ENCODE results near the gene TOP1.

GRCh38 chr20:41141153-41141815, 112.7 kb downstream of the TOP1 start:
- TF ChIP-seq YY1 (IDR thresholded peaks at IDR 0.05; ENCODE audit: insufficient read depth, insufficient read length) (no peak), SUZ12 (IDR thresholded peaks at IDR 0.05; ENCODE audit: extremely low read depth, insufficient read depth, insufficient read length) (no peak)
